Measurements from ENCODE around the gene OR14K1. TPM values are rescaled to one million over a fixed set of nuclear protein-coding genes. Genes with fewer than 3 reads are reported as not detected.

The OR14K1 gene
- total RNA-seq, 2 experiments from 2014 or later = not detected

DNA sequence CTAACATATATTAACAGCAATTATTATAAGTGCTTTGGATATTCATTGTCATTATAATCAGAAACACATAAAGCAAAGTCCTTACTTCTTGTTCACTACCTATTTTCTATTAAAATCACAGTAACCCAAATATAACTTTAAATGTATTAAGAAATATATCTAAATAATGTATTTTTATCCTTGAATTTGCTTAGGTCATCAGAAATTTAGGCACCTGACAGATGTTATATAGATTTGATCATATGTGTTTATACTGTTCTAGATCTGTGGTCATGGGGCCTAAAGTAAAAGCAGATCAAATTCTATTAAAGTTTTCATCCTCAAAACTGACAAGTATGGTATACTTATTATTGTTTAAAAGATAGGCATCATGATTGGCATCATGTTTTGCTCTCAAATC is 31.2 kb downstream of the OR14K1 start:
- no peak overlapping the region for H3K27ac Mint-ChIP-seq
- H3K27me3 Mint-ChIP-seq = peaks cover 5% of the 10 kb centered on the region
- no peak overlapping the region for H3K4me3 Mint-ChIP-seq
- H3K4me1 Mint-ChIP-seq = no peaks in the 10 kb centered on the region
- DNase-seq = no peak
- H3K9me3 Mint-ChIP-seq = no peaks in the 10 kb centered on the region
- H3K36me3 Mint-ChIP-seq = no peaks in the 10 kb centered on the region

Other genes with a start within 250 kb of the OR14K1 start
- under 1 TPM in 1 of 2 experiments, not detected in 1; 0.04 TPM for gene OR2C3, start 202.2 kb upstream of the OR14K1 start, total RNA-seq
- 1 to 10 TPM; 3.1 to 3.5 TPM for gene GCSAML, start 189.5 kb upstream of the OR14K1 start, total RNA-seq
- gene OR2G2, start 150.3 kb upstream of the OR14K1 start, total RNA-seq = not detected
- not detected for gene OR2G3, start 133.0 kb upstream of the OR14K1 start, total RNA-seq
- gene OR13G1, start 58.9 kb upstream of the OR14K1 start, total RNA-seq = not detected
- not detected for gene OR6F1, start 22.0 kb upstream of the OR14K1 start, total RNA-seq
- gene OR14A2, start 9.5 kb downstream of the OR14K1 start, total RNA-seq = not detected
- gene OR1C1, start 21.9 kb downstream of the OR14K1 start, total RNA-seq = not detected
- gene OR14A16, start 85.5 kb downstream of the OR14K1 start, total RNA-seq = not detected
- not detected for gene OR11L1, start 103.3 kb downstream of the OR14K1 start, total RNA-seq
- under 1 TPM; 0.06 to 0.08 TPM for gene TRIM58, start 118.6 kb downstream of the OR14K1 start, total RNA-seq
- not detected for gene OR2W3, start 157.0 kb downstream of the OR14K1 start, total RNA-seq
- not detected for gene OR2T8, start 181.6 kb downstream of the OR14K1 start, total RNA-seq
- gene OR2AJ1, start 186.3 kb downstream of the OR14K1 start, total RNA-seq = not detected
- gene OR2L8, start 210.2 kb downstream of the OR14K1 start, total RNA-seq = not detected
- gene OR2AK2, start 226.6 kb downstream of the OR14K1 start, total RNA-seq = not detected

All from activated naive CD8-positive, alpha-beta T cell treated with anti-CD3 and anti-CD28 coated beads for 36 hours (primary cell).